ENCODE results near the gene GPC6. TPM values are rescaled to one million over a fixed set of nuclear protein-coding genes. Genes with fewer than 3 reads are reported as not detected.

Gene GPC6
- not detected for total RNA-seq
- total RNA-seq (2013) = 0.02 TPM

DNA sequence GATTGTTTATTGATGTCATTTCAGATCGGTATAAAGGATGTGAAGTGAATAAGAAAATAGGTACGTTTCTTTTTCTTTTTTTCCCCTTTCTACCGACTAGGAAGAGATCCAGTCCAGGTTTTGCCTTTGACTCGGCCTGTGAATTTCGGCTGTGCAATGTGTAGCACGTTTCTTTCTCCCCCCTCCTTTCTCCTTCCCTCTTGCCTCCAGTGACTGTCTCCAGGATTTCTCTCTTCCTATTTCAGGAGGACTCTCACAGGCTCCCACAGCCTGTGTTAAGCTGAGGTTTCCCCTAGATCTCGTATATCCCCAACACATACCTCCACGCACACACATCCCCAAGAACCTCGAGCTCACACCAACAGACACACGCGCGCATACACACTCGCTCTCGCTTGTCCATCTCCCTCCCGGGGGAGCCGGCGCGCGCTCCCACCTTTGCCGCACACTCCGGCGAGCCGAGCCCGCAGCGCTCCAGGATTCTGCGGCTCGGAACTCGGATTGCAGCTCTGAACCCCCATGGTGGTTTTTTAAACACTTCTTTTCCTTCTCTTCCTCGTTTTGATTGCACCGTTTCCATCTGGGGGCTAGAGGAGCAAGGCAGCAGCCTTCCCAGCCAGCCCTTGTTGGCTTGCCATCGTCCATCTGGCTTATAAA, at the start of gene GPC6:
Gene GPC6 (plus strand): TSS at position 185 of the 657 bp plus-strand sequence.
- intact Hi-C loops (cut with micrococcal nuclease) = no loop called here
- Histone ChIP-seq H3K27ac (ENCODE audit: low read length) (no peak within 1 kb of the TSS), H3K27me3 (ENCODE audit: control insufficient read depth, insufficient read depth, low read length) (peaks cover 16% of the 10 kb centered on the region), H3K9me3 (ENCODE audit: control insufficient read depth, insufficient read depth, low read length) (no peaks in the 10 kb centered on the region), H3K4me3 (ENCODE audit: low read length) (no peak within 1 kb of the TSS), H3K36me3 (ENCODE audit: control insufficient read depth, insufficient read depth, low read length) (no peaks in the 10 kb centered on the region), H3K4me1 (ENCODE audit: control insufficient read depth, insufficient read depth, low read length) (no peaks in the 10 kb centered on the region)
- DNase-seq (no peak), ATAC-seq (no peak)
- H3K9me3 Mint-ChIP-seq = peaks cover 4 to 9% of the 10 kb centered on the region in 2 donors
- H3K27me3 Mint-ChIP-seq (ENCODE audit: low read depth in 2 of 2) = peaks cover 24 to 42% of the 10 kb centered on the region in 2 donors
- peaks cover 24% of the 10 kb centered on the region for H3K36me3 Mint-ChIP-seq
- no peak within 1 kb of the TSS for H3K4me3 Mint-ChIP-seq
- WGBS (ENCODE audit: insufficient coverage) = 3% methylated on average over 29 of the region's 31 CpGs
- TF ChIP-seq CTCF (IDR thresholded peaks at IDR 0.05) = no peak
- no peak within 1 kb of the TSS for H3K27ac Mint-ChIP-seq
- no peaks in the 10 kb centered on the region for H3K4me1 Mint-ChIP-seq

- 71% methylated on average over 2 of the region's 2 CpGs for WGBS (ENCODE audit: insufficient coverage)
- no peaks in the 10 kb centered on the region for H3K27me3 ChIP-seq (ENCODE audit: control insufficient read depth, insufficient read depth, low read length)
- peaks cover 8% of the 10 kb centered on the region for H3K36me3 Mint-ChIP-seq
- DNase-seq (no peak), ATAC-seq (no peak)
- H3K4me3 Mint-ChIP-seq = no peak overlapping the region
- intact Hi-C loops (cut with micrococcal nuclease) = no loop called here
- no peaks in the 10 kb centered on the region for H3K4me1 Mint-ChIP-seq
- peaks cover 9 to 16% of the 10 kb centered on the region in 2 donors for H3K9me3 Mint-ChIP-seq
- H3K27ac Mint-ChIP-seq = no peak overlapping the region
- no peaks in the 10 kb centered on the region for H3K36me3 ChIP-seq (ENCODE audit: control insufficient read depth, insufficient read depth, low read length)
- no peak for TF ChIP-seq CTCF (IDR thresholded peaks at IDR 0.05)
- H3K27me3 Mint-ChIP-seq (ENCODE audit: low read depth in 2 of 2) = no peaks in the 10 kb centered on the region
- no peak overlapping the region for H3K4me3 ChIP-seq (ENCODE audit: low read length)
- H3K27ac ChIP-seq (ENCODE audit: low read length) = no peak overlapping the region
- no peaks in the 10 kb centered on the region for H3K9me3 ChIP-seq (ENCODE audit: control insufficient read depth, insufficient read depth, low read length)
- H3K4me1 ChIP-seq (ENCODE audit: control insufficient read depth, insufficient read depth, low read length) = no peaks in the 10 kb centered on the region
Observed at GRCh38 chr13:93180356-93180969, 46.1 kb upstream of the GPC6 start.

GRCh38 chr13:93182406-93182805, 44.2 kb upstream of the GPC6 start:
- H3K36me3 ChIP-seq (ENCODE audit: control insufficient read depth, insufficient read depth, low read length) = no peaks in the 10 kb centered on the region
- peaks cover 9 to 13% of the 10 kb centered on the region in 2 donors for H3K9me3 Mint-ChIP-seq
- no peak overlapping the region for H3K27ac Mint-ChIP-seq
- H3K27me3 Mint-ChIP-seq (ENCODE audit: low read depth in 2 of 2) = no peaks in the 10 kb centered on the region
- no peaks in the 10 kb centered on the region for H3K4me1 Mint-ChIP-seq
- no peaks in the 10 kb centered on the region for H3K9me3 ChIP-seq (ENCODE audit: control insufficient read depth, insufficient read depth, low read length)
- H3K4me3 Mint-ChIP-seq = no peak overlapping the region
- H3K4me1 ChIP-seq (ENCODE audit: control insufficient read depth, insufficient read depth, low read length) = no peaks in the 10 kb centered on the region
- H3K27ac ChIP-seq (ENCODE audit: low read length) = no peak overlapping the region
- intact Hi-C loops (cut with micrococcal nuclease) = no loop called here
- DNase-seq (no peak), ATAC-seq (no peak)
- peaks cover 8% of the 10 kb centered on the region for H3K36me3 Mint-ChIP-seq
- TF ChIP-seq CTCF (IDR thresholded peaks at IDR 0.05) = no peak
- H3K4me3 ChIP-seq (ENCODE audit: low read length) = no peak overlapping the region
- 100% methylated on average over 1 of the region's 3 CpGs for WGBS (ENCODE audit: insufficient coverage)
- no peaks in the 10 kb centered on the region for H3K27me3 ChIP-seq (ENCODE audit: control insufficient read depth, insufficient read depth, low read length)

Measured in natural killer cell (primary cell).